ENCODE measurements around the gene BTNL3.

Gene BTNL3

DNA sequence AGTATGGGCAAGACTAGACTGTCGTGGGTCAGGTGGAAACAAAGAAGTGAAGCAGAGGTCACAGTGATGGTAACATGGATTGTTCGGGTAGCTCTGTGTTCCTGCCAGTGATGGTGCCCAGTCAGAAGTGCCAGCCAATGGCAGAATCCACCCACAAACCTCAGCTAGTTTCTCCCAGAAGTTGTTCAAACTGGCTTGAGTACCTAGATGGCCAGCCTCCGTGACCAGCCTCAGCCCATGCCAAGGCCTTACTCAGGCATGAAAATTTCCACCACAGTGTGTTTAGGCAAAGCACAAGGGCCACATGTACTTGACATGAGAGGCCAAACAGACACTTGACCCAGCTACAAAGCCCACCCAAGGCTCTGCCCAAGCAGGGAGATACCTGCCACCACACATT, 32.0 kb downstream of the BTNL3 start:
- no peak for DNase-seq (ENCODE audit: low read depth in 2 of 2)
- H3K4me3 ChIP-seq (replicated peaks in 1 of 2; ENCODE audit: low read depth in 2 of 2, low read length in 2 of 2): no peak overlapping the region
- no peak for TF ChIP-seq CTCF (IDR thresholded peaks at IDR 0.05; ENCODE audit: low read depth, low read length)

DNA sequence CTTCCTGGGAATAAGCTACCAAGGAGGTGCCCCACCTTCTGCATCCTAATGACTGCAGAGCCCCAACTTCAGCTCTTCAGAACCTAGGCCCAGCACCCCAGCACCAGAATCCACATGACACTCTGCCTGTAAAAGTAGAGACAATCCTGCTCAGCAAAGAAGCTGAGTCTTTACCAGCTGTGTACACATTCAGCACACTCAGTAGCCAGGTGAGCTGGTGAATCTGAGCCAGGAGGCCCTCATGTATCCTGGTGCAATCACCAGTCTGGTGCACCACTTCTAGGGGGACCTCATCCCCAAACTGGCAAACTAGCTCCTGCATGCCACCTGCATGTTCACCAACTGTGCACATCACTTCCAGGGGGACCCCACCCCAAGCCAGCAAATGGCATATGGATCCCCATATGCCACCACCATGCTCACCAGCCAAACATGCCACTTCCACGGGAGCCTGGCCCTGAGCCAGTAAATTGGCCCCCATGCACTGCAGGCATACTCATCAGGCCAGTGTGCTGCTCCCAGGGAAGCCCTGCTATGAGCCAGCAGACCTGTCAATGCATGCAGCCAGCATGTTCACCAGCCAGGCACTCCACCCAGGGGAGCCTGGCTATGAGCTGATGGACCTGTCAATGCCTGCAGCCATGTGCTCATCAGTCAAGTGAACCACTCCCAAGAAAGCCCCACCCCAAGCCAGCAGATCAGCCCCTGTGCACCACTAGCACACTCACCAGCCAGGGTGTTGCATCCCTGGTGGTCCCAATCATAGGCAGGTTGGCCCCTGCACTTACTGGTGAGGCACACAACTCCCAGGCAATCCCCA, 35.8 kb downstream of the BTNL3 start:
- TF ChIP-seq CTCF (IDR thresholded peaks at IDR 0.05; ENCODE audit: low read depth, low read length): no peak
- DNase-seq (ENCODE audit: low read depth in 2 of 2): no peak
- H3K4me3 ChIP-seq (replicated peaks in 1 of 2; ENCODE audit: low read depth in 2 of 2, low read length in 2 of 2): no peak overlapping the region

- no peak overlapping the region for H3K4me3 ChIP-seq (replicated peaks in 1 of 2; ENCODE audit: low read depth in 2 of 2, low read length in 2 of 2)
- no peak for DNase-seq (ENCODE audit: low read depth in 2 of 2)
- no peak for TF ChIP-seq CTCF (IDR thresholded peaks at IDR 0.05; ENCODE audit: low read depth, low read length)
These were observed 38.9 kb downstream of the BTNL3 start for GRCh38 chr5:181027452-181028031.

DNA sequence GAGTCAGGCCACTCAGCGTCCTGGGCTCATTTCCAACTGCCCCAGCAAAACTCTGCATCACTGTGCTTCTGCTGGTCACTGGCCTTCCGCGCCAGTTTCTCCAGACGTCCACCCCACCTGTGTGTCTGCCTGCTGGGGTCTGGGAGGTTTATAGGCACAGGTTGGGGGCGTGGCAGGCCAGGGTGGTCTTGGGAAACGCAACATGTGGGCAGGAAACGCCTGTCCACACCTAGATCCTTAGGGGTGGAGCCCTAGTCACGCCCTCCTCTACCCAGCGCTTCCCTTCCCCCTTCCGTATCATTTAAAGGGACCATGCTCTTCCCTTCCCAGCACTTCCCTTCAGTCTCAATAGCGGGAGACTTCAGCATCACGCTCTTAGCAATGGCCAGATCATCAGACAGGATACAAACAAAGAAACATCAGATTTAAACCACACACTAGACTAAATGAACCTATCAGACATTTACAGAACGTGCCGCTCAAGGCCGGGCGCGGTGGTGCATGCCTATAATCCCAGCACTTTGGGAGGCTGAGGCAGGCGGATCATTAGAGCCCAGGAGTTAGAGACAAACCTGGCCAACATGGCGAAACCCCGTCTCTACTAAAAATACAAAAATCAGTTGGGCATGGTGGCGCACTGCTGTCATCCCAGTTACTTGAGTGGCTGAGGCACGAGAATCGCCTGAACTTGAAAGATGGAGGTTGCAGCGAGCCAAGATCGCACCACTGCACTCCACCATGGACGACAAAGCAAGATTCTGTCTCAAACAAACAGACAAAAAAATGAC, 39.6 kb downstream of the BTNL3 start:
- no peak for TF ChIP-seq CTCF (IDR thresholded peaks at IDR 0.05; ENCODE audit: low read depth, low read length)
- no peak overlapping the region for H3K4me3 ChIP-seq (replicated peaks in 1 of 2; ENCODE audit: low read depth in 2 of 2, low read length in 2 of 2)
- no peak for DNase-seq (ENCODE audit: low read depth in 2 of 2)

- no peak for TF ChIP-seq CTCF (IDR thresholded peaks at IDR 0.05; ENCODE audit: low read depth, low read length)
- no peak overlapping the region for H3K4me3 ChIP-seq (replicated peaks in 1 of 2; ENCODE audit: low read depth in 2 of 2, low read length in 2 of 2)
- DNase-seq (ENCODE audit: low read depth in 2 of 2): no peak
These were observed 43.1 kb downstream of the BTNL3 start for GRCh38 chr5:181031716-181032115.

DNA sequence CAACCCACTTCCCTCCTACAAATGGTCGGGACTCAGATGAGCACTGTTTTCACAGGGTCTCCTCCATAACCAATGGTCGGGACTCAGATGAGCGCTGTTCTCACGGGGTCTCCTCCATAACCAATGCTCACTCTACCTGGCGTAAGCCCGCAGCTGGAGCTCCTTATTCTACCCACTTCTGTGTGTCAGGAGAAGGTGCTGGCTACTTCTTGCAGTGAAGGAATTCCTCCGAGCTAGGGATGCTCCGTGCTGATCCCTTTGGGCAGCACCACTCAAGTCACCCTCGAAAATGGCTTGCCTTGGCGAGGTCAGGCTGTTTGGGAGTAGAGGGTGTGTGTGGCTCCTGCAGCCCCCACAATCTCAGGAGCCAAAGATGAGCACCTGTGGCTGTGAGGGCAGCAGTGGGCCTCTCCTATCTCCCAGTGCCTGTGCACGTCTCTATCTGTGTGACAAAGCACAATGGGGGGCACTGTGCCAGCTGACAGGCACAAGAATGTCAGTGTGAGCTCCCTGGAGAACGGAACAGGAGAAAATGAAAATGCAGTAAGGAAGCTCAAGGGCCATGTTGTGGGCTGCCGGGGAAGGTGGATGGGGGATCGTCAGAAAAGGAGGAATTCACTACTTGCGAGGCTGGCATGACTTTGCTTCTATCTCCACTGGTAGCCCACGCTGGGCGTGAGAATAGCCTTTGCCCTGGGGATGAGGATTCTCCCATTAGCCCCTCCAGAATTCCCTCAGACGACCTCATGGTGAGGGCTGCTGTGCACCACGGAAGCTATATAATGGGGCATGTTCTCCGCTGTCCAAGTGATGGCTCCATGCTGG, 47.6 kb downstream of the BTNL3 start:
- TF ChIP-seq CTCF (IDR thresholded peaks at IDR 0.05; ENCODE audit: low read depth, low read length): no peak
- no peak for DNase-seq (ENCODE audit: low read depth in 2 of 2)
- H3K4me3 ChIP-seq (replicated peaks in 1 of 2; ENCODE audit: low read depth in 2 of 2, low read length in 2 of 2): no peak overlapping the region

All from cardiac fibroblast (primary cell).